Neuronal stem cell (in vitro differentiated cells): Measurements from ENCODE around the gene LZTFL1.

ENCODE experiments used
- DNase-seq: peaks from one replicate; pipeline ENCODE4 v3.0.0-alpha.2; 2013; ENCODE audit warnings: low spot score
- H2AFZ ChIP-seq: one replicate; pipeline ENCODE4 v1.6.1; 2013; ENCODE audit warnings: mild to moderate bottlenecking, low read length, inconsistent platforms
- H2AK5ac ChIP-seq: 2 replicates; pipeline ENCODE4 v1.6.1; 2013; ENCODE audit warnings: low read depth, mild to moderate bottlenecking, inconsistent platforms, low read length, moderate library complexity, mixed read lengths
- H2BK120ac ChIP-seq: 2 replicates; pipeline ENCODE4 v1.6.1; 2013; ENCODE audit warnings: low read depth, mild to moderate bottlenecking, inconsistent platforms, low read length, moderate library complexity, mixed read lengths
- H2BK12ac ChIP-seq: one replicate; pipeline ENCODE4 v1.6.1; 2013; ENCODE audit warnings: low read length, inconsistent platforms
- H2BK15ac ChIP-seq: 2 replicates; pipeline ENCODE4 v1.6.1; 2013; ENCODE audit warnings: mild to moderate bottlenecking, low read length, inconsistent platforms, mixed read lengths
- H2BK5ac ChIP-seq: one replicate; pipeline ENCODE4 v1.6.1; 2013; ENCODE audit warnings: inconsistent platforms, mild to moderate bottlenecking, low read length, moderate library complexity
- H3K14ac ChIP-seq: one replicate; pipeline ENCODE4 v1.6.1; 2013; ENCODE audit warnings: low read length, inconsistent platforms
- H3K18ac ChIP-seq: 2 replicates; pipeline ENCODE4 v1.6.1; 2013; ENCODE audit warnings: low read length, inconsistent platforms
- H3K23ac ChIP-seq: 2 replicates; pipeline ENCODE4 v1.6.1; 2013; ENCODE audit warnings: low read depth, mild to moderate bottlenecking, mixed read lengths, low read length, inconsistent platforms; ENCODE audit not compliant: poor library complexity
- H3K27ac ChIP-seq: replicated peaks from 3 replicates; pipeline ENCODE4 v1.5.1; 2013; ENCODE audit warnings: low read length, inconsistent platforms
- H3K27me3 ChIP-seq, 3 experiments: 2 replicates each; pipeline ENCODE4 v1.6.1; 2013; ENCODE audit warnings: low read length in 3 of 3, mild to moderate bottlenecking in 2 of 3, inconsistent platforms in 1 of 3, low read depth in 1 of 3, mixed read lengths in 1 of 3, moderate library complexity in 1 of 3; ENCODE audit not compliant: control insufficient read depth in 3 of 3, insufficient read depth in 3 of 3
- H3K36me3 ChIP-seq, 2 donors: replicated peaks in 1 of 2; 2 replicates each; pipeline ENCODE4 v1.6.1; 2013; ENCODE audit warnings: low read length in 2 of 2; ENCODE audit not compliant: control insufficient read depth in 2 of 2, insufficient read depth in 2 of 2
- H3K4ac ChIP-seq: 2 replicates; pipeline ENCODE4 v1.6.1; 2013; ENCODE audit warnings: inconsistent platforms, mild to moderate bottlenecking, low read length, moderate library complexity
- H3K4me1 ChIP-seq, 2 donors: 1 replicate in 1 of 2; 2 replicates in 1 of 2; pipeline ENCODE4 v1.6.1; 2013; ENCODE audit warnings: low read length in 2 of 2, low read depth in 1 of 2; ENCODE audit not compliant: control insufficient read depth in 2 of 2, insufficient read depth in 1 of 2
- H3K4me2 ChIP-seq: one replicate; pipeline ENCODE4 v1.6.1; 2013; ENCODE audit warnings: mild to moderate bottlenecking, low read length, inconsistent platforms; ENCODE audit not compliant: insufficient read depth, poor library complexity, severe bottlenecking
- H3K4me3 ChIP-seq, 2 donors: 2 replicates each; pipeline ENCODE4 v1.5.1; 2013; ENCODE audit warnings: low read length in 2 of 2, mild to moderate bottlenecking in 2 of 2, inconsistent platforms in 1 of 2, moderate library complexity in 1 of 2
- H3K79me1 ChIP-seq: one replicate; pipeline ENCODE4 v1.6.1; 2013; ENCODE audit warnings: low read depth, mild to moderate bottlenecking, inconsistent platforms, low read length, moderate library complexity
- H3K9ac ChIP-seq: one replicate; pipeline ENCODE4 v1.6.1; 2013; ENCODE audit warnings: mild to moderate bottlenecking, low read depth, low read length, inconsistent platforms; ENCODE audit not compliant: poor library complexity
- H3K9me3 ChIP-seq, 2 donors: replicated peaks in 1 of 2; 2 replicates each; pipeline versions ENCODE3 to v1.6.1; 2013; ENCODE audit warnings: low read length in 2 of 2, mild to moderate bottlenecking in 2 of 2, inconsistent platforms in 1 of 2, low read depth in 1 of 2, mixed read lengths in 1 of 2, moderate library complexity in 1 of 2; ENCODE audit not compliant: control insufficient read depth in 2 of 2, insufficient read depth in 1 of 2
- H4K8ac ChIP-seq: one replicate; pipeline ENCODE4 v1.6.1; 2013; ENCODE audit warnings: low read depth, mild to moderate bottlenecking, inconsistent platforms, low read length, moderate library complexity
- H4K91ac ChIP-seq: one replicate; pipeline ENCODE4 v1.6.1; 2013; ENCODE audit warnings: low read length, low read depth, mild to moderate bottlenecking, inconsistent platforms; ENCODE audit not compliant: poor library complexity
- WGBS, 2 donors: extraction: QIAGEN DNeasy Blood & Tissue Kit; methylation state at CpG; one replicate each; pipeline ENCODE4 v1.1.7; 2013; ENCODE audit warnings: missing lambda C conversion rate in 2 of 2, mixed read lengths in 1 of 2; ENCODE audit not compliant: insufficient read length in 2 of 2, insufficient replicate concordance in 1 of 2; ENCODE audit errors: extremely low coverage in 2 of 2; 5-methylcytosine and 5-hydroxymethylcytosine counted together

Gene LZTFL1

DNA sequence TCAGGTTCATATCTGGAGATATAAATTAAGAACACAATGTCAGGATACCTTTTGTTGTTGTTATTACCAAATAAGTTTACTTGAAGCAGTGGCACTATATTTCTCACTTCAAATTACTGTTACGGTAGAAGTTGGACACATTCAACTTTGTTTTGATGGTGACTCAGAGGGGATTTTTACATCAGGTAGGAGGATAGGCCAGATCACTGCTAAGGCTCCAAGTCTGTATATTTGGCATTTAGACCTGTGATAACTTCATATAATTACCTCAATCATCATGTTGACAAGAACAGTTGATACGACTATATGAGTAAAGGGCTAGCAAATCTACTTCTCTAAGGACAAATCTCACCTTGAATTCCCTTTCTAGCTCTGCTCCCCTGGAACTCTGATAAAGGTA, 15.6 kb downstream of the LZTFL1 start:
- Histone ChIP-seq H3K9ac (no peak overlapping the region), H2BK12ac (no peak overlapping the region), H3K27ac (no peak overlapping the region), H4K91ac (no peak overlapping the region), H3K23ac (no peak overlapping the region), H3K4me3 (no peak overlapping the region), H2AK5ac (no peak overlapping the region), H2BK15ac (no peak overlapping the region), H3K4me1 (no peaks in the 10 kb centered on the region), H2BK120ac (no peak overlapping the region), H3K4me2 (no peak overlapping the region), H3K36me3 (peaks cover 10 to 76% of the 10 kb centered on the region in 2 donors), H3K27me3 (no peaks in the 10 kb centered on the region), H3K4ac (no peak overlapping the region), H3K14ac (no peak overlapping the region), H2AFZ (no peak overlapping the region), H3K79me1 (no peaks in the 10 kb centered on the region), H3K18ac (no peak overlapping the region), H2BK5ac (no peak overlapping the region), H4K8ac (no peak overlapping the region), H3K9me3 (no peaks in the 10 kb centered on the region)
- DNase-seq, result no peak
- no CpG with 5 or more reads among the region's 2 CpGs for WGBS, 2 donors

DNA sequence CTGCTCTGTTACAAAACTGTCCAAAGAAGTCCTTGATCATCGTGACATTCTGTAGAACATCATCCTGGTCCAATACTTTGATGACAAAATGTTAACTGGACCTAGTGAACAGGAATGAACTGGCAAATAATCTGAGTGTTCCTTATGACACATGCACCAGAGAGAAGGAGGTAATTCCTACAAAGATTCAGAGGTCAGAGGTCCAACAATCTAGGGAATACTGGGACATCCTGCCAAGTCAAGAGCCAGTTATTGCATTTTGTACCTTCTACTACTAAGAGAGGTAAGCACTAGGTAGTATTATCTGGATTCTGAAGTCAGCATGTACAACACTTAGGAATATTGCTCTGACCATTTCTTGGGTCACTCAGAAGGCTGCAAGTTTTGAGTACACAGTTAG, 20.8 kb downstream of the LZTFL1 start:
- H3K4ac ChIP-seq, result no peak overlapping the region
- no CpG with 5 or more reads among the region's 1 CpG for WGBS, 2 donors
- no peaks in the 10 kb centered on the region for H3K4me1 ChIP-seq
- H3K18ac ChIP-seq, result no peak overlapping the region
- H2BK15ac ChIP-seq, result no peak overlapping the region
- H3K14ac ChIP-seq, result no peak overlapping the region
- no peak overlapping the region for H2AK5ac ChIP-seq
- H3K79me1 ChIP-seq, result no peaks in the 10 kb centered on the region
- H3K36me3 ChIP-seq, result peaks cover 2 to 36% of the 10 kb centered on the region in 2 donors
- no peak overlapping the region for H2BK120ac ChIP-seq
- no peaks in the 10 kb centered on the region for H3K27me3 ChIP-seq
- no peak for DNase-seq
- H2BK5ac ChIP-seq, result no peak overlapping the region
- no peak overlapping the region for H2AFZ ChIP-seq
- no peak overlapping the region for H4K8ac ChIP-seq
- H3K27ac ChIP-seq, result no peak overlapping the region
- no peak overlapping the region for H3K9ac ChIP-seq
- H3K9me3 ChIP-seq, result peaks cover 0 to 1% of the 10 kb centered on the region in 2 donors
- no peak overlapping the region for H3K4me3 ChIP-seq
- no peak overlapping the region for H3K23ac ChIP-seq
- no peak overlapping the region for H2BK12ac ChIP-seq
- no peak overlapping the region for H4K91ac ChIP-seq
- H3K4me2 ChIP-seq, result no peak overlapping the region

DNA sequence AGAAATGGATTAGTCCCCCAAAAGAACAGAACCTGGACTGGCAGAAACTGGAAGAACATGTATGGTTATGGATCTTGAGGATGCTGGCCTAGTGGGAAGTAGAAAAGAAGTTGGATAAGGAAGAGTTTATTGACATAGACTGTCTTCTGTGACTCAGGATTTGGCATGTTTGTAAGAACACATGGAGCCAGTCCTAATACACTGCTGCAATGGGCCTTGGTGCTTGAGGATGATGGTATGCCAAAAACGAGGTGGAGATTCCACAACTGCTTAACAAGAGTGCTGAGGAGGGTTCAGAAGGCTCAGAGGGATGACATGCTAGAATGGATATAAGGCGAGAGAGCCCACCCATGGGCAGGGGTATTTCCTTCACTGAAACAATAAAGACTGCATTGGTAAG, 22.4 kb downstream of the LZTFL1 start:
- Histone ChIP-seq H2AFZ (no peak overlapping the region), H3K9me3 (peaks cover 0 to 3% of the 10 kb centered on the region in 2 donors), H3K9ac (no peak overlapping the region), H3K79me1 (no peaks in the 10 kb centered on the region), H3K4me1 (no peaks in the 10 kb centered on the region), H2BK15ac (no peak overlapping the region), H2BK12ac (no peak overlapping the region), H3K18ac (no peak overlapping the region), H3K4ac (no peak overlapping the region), H3K4me3 (no peak overlapping the region), H3K14ac (no peak overlapping the region), H3K27me3 (no peaks in the 10 kb centered on the region), H4K91ac (no peak overlapping the region), H2BK5ac (no peak overlapping the region), H3K4me2 (no peak overlapping the region), H3K36me3 (peaks cover 2 to 20% of the 10 kb centered on the region in 2 donors), H2BK120ac (no peak overlapping the region), H4K8ac (no peak overlapping the region), H3K27ac (no peak overlapping the region), H3K23ac (no peak overlapping the region), H2AK5ac (no peak overlapping the region)
- no CpG with 5 or more reads among the region's 2 CpGs for WGBS, 2 donors
- no peak for DNase-seq

DNA sequence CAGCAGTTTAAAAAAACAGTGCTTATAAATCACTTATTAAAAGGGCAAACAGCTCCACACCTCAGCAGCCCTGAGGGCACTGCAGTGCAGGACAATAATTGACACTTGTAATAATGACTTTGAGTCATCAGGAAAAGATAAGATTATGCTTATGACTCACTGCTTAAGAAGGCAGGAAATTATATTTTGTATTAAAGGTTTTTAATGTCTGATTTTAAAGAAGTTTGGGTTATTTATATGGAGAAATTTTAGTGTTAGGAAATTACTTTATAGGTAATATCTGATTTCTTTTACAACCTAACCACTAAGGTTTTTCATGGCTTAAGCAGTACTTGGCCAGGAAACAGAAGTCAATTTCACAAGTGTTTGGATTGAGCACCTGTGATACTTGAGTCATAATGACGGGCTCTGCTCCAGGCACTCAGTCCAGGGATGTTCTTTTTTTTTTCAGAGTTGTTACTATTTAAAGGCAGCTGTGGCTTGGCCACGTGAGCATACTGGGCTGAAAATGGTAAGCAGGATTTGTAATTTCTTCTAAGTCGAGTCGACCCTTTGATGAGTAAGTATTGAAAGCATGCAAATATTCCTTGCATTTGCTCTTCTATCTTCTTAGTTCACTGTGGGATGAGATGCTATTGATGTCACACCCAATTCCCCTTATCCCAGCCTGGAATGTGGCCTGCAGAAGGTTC, 23.9 kb downstream of the LZTFL1 start:
- no peak overlapping the region for H4K8ac ChIP-seq
- no peak overlapping the region for H3K4ac ChIP-seq
- no peak overlapping the region for H2BK5ac ChIP-seq
- no peak overlapping the region for H2BK12ac ChIP-seq
- H3K14ac ChIP-seq, result no peak overlapping the region
- H3K4me2 ChIP-seq, result no peak overlapping the region
- no peak overlapping the region for H3K4me3 ChIP-seq
- no peak overlapping the region for H2BK120ac ChIP-seq
- H3K27me3 ChIP-seq, result no peaks in the 10 kb centered on the region
- no peak overlapping the region for H3K18ac ChIP-seq
- H2AFZ ChIP-seq, result no peak overlapping the region
- H3K36me3 ChIP-seq, result peaks cover 2 to 7% of the 10 kb centered on the region in 2 donors
- H2BK15ac ChIP-seq, result no peak overlapping the region
- H3K9me3 ChIP-seq, result peaks cover 0 to 3% of the 10 kb centered on the region in 2 donors
- no peaks in the 10 kb centered on the region for H3K4me1 ChIP-seq
- no peak for DNase-seq
- no peak overlapping the region for H2AK5ac ChIP-seq
- no CpG with 5 or more reads among the region's 4 CpGs for WGBS, 2 donors
- H3K79me1 ChIP-seq, result no peaks in the 10 kb centered on the region
- H4K91ac ChIP-seq, result no peak overlapping the region
- no peak overlapping the region for H3K27ac ChIP-seq
- no peak overlapping the region for H3K23ac ChIP-seq
- no peak overlapping the region for H3K9ac ChIP-seq
